ENCODE measurements around the gene FMN1. TPM values are rescaled to one million over a fixed set of nuclear protein-coding genes. Genes with fewer than 3 reads are reported as not detected.

Gene FMN1
- total RNA-seq, 6 donors from 2014 or later, result 20.2 to 176 (median 53.8) TPM

GRCh38 chr15:32803631-32804030 lies 390.9 kb downstream of the FMN1 start:
- Histone ChIP-seq H3K9me3 (no peaks in the 10 kb centered on the region), H3K27me3 (no peaks in the 10 kb centered on the region), H3K4me1 (no peaks in the 10 kb centered on the region), H3K36me3 (peaks cover 0 to under 1% (median 0%) of the 10 kb centered on the region in 4 donors), H3K4me3 (no peak overlapping the region), H3K27ac (no peak overlapping the region)
- ATAC-seq (ENCODE audit: low FRiP score in 2 of 2) (no peak), DNase-seq (no peak)
- TF ChIP-seq EP300 (IDR thresholded peaks at IDR 0.05) (no peak), POLR2AphosphoS5 (IDR thresholded peaks at IDR 0.05) (no peak), POLR2A (IDR thresholded peaks at IDR 0.05) (no peak)
- TF ChIP-seq, protein P1, sequence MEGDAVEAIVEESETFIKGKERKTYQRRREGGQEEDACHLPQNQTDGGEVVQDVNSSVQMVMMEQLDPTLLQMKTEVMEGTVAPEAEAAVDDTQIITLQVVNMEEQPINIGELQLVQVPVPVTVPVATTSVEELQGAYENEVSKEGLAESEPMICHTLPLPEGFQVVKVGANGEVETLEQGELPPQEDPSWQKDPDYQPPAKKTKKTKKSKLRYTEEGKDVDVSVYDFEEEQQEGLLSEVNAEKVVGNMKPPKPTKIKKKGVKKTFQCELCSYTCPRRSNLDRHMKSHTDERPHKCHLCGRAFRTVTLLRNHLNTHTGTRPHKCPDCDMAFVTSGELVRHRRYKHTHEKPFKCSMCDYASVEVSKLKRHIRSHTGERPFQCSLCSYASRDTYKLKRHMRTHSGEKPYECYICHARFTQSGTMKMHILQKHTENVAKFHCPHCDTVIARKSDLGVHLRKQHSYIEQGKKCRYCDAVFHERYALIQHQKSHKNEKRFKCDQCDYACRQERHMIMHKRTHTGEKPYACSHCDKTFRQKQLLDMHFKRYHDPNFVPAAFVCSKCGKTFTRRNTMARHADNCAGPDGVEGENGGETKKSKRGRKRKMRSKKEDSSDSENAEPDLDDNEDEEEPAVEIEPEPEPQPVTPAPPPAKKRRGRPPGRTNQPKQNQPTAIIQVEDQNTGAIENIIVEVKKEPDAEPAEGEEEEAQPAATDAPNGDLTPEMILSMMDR (IDR thresholded peaks at IDR 0.05), result no peak
- WGBS, 2 donors, result 90 to 100% methylated on average over 3 of the region's 3 CpGs

GRCh38 chr15:32802286-32802936 lies 392.1 kb downstream of the FMN1 start:
- no peaks in the 10 kb centered on the region for H3K9me3 ChIP-seq
- 25 to 28% methylated on average over 10 of the region's 10 CpGs for whole genome bisulfite sequencing, 2 donors
- DNase-seq, result no peak
- ATAC-seq (ENCODE audit: low FRiP score in 2 of 2), result no peak
- H3K27ac ChIP-seq, result no peak overlapping the region
- H3K4me3 ChIP-seq, result no peak overlapping the region
- H3K27me3 ChIP-seq, result no peaks in the 10 kb centered on the region
- TF ChIP-seq POLR2A (IDR thresholded peaks at IDR 0.05) (no peak), POLR2AphosphoS5 (IDR thresholded peaks at IDR 0.05) (no peak), EP300 (IDR thresholded peaks at IDR 0.05) (no peak)
- TF ChIP-seq, protein P1 (IDR thresholded peaks at IDR 0.05), result no peak
- H3K4me1 ChIP-seq, result no peaks in the 10 kb centered on the region
- peaks cover 0 to 5% (median 3%) of the 10 kb centered on the region in 4 donors for H3K36me3 ChIP-seq

- no peak overlapping the region for H3K27ac ChIP-seq
- ATAC-seq (ENCODE audit: low FRiP score in 2 of 2), result no peak
- TF ChIP-seq, protein P1 (IDR thresholded peaks at IDR 0.05), result no peak
- no peak for TF ChIP-seq POLR2A (IDR thresholded peaks at IDR 0.05)
- TF ChIP-seq EP300 (IDR thresholded peaks at IDR 0.05), result no peak
- TF ChIP-seq POLR2AphosphoS5 (IDR thresholded peaks at IDR 0.05), result no peak
- H3K9me3 ChIP-seq, result no peaks in the 10 kb centered on the region
- H3K4me1 ChIP-seq, result no peaks in the 10 kb centered on the region
- no peak overlapping the region for H3K4me3 ChIP-seq
- 87 to 93% methylated on average over 6 of the region's 6 CpGs for WGBS, 2 donors
- DNase-seq, result no peak
- H3K36me3 ChIP-seq, result peaks cover 0 to 5% (median 4%) of the 10 kb centered on the region in 4 donors
- H3K27me3 ChIP-seq, result no peaks in the 10 kb centered on the region
Observed at GRCh38 chr15:32799936-32800535, 394.5 kb downstream of the FMN1 start.

- TF ChIP-seq EP300 (IDR thresholded peaks at IDR 0.05) (no peak), POLR2A (IDR thresholded peaks at IDR 0.05) (no peak), POLR2AphosphoS5 (IDR thresholded peaks at IDR 0.05) (no peak)
- TF ChIP-seq, protein P1 (IDR thresholded peaks at IDR 0.05), result no peak
- ATAC-seq (ENCODE audit: low FRiP score in 2 of 2) (no peak), DNase-seq (no peak)
Observed at GRCh38 chr15:32796856-32797255, 397.7 kb downstream of the FMN1 start.

More at GRCh38 chr15:32796856-32797255, 397.7 kb downstream of the FMN1 start:
- Histone ChIP-seq H3K27me3 (no peaks in the 10 kb centered on the region), H3K27ac (no peak overlapping the region), H3K4me3 (no peak overlapping the region), H3K9me3 (no peaks in the 10 kb centered on the region), H3K36me3 (peaks cover 0 to 5% (median 4%) of the 10 kb centered on the region in 4 donors), H3K4me1 (no peaks in the 10 kb centered on the region)
- 71 to 80% methylated on average over 3 of the region's 3 CpGs for WGBS, 2 donors

Measured in upper lobe of left lung (tissue), 6 donors.